Astrocyte of the spinal cord (primary cell): ENCODE measurements around the gene FOXE3.

Experiments used
- DNase-seq: peaks from one replicate; pipeline ENCODE4 v3.0.0; 2011; ENCODE audit warnings: low read depth, low spot score
- H3K4me3 ChIP-seq: 2 replicates; pipeline ENCODE4 v1.5.1; 2011; ENCODE audit warnings: low read depth, mild to moderate bottlenecking, low read length, moderate library complexity
- CTCF ChIP-seq: IDR thresholded peaks from 2 replicates; pipeline ENCODE4 v1.5.1; 2012; ENCODE audit warnings: low read depth, mild to moderate bottlenecking, low read length, inconsistent platforms
- in situ Hi-C: cut with HindIII; loops from 2 replicates; pipeline ENCODE4 v1.10.0; 2017; ENCODE audit warnings: low sequenced_read_pairs

Gene FOXE3

GRCh38 chr1:47382399-47382983 lies 33.6 kb upstream of the FOXE3 start:
- TF ChIP-seq CTCF: no peak
- no peak overlapping the region for H3K4me3 ChIP-seq
- in situ Hi-C loops: no loop called here
- DNase-seq: no peak

GRCh38 chr1:47384083-47384482 lies 32.0 kb upstream of the FOXE3 start:
- no peak for DNase-seq
- H3K4me3 ChIP-seq: no peak overlapping the region
- in situ Hi-C loops: no loop called here
- no peak for TF ChIP-seq CTCF

- no peak for DNase-seq
- in situ Hi-C loops: no loop called here
- TF ChIP-seq CTCF: no peak
- no peak overlapping the region for H3K4me3 ChIP-seq
Measured at GRCh38 chr1:47385020-47385419, 31.1 kb upstream of the FOXE3 start.

- no peak overlapping the region for H3K4me3 ChIP-seq
- TF ChIP-seq CTCF: no peak
- DNase-seq: no peak
- in situ Hi-C loops: no loop called here
Measured at GRCh38 chr1:47386268-47386667, 29.8 kb upstream of the FOXE3 start.

- no peak overlapping the region for H3K4me3 ChIP-seq
Measured at GRCh38 chr1:47388030-47388890, 27.8 kb upstream of the FOXE3 start.

GRCh38 chr1:47388891-47389238 lies 27.2 kb upstream of the FOXE3 start:
- peak; percentile 50 for DNase-seq
- H3K4me3 ChIP-seq: no peak overlapping the region
- in situ Hi-C loops: no loop called here
- peak; percentile 83 for TF ChIP-seq CTCF

More at GRCh38 chr1:47388030-47388890, 27.8 kb upstream of the FOXE3 start:
- in situ Hi-C loops: no loop called here
- no peak for DNase-seq
- TF ChIP-seq CTCF: no peak
